Measurements from ENCODE around the gene CD8B. TPM values are rescaled to one million over a fixed set of nuclear protein-coding genes. Genes with fewer than 3 reads are reported as not detected.

The CD8B gene
- total RNA-seq, 1 experiment from 2014 or later: not detected

- no peak for DNase-seq (ENCODE audit: low read depth)
Observed at GRCh38 chr2:86774862-86775261, 86.8 kb downstream of the CD8B start.

DNA sequence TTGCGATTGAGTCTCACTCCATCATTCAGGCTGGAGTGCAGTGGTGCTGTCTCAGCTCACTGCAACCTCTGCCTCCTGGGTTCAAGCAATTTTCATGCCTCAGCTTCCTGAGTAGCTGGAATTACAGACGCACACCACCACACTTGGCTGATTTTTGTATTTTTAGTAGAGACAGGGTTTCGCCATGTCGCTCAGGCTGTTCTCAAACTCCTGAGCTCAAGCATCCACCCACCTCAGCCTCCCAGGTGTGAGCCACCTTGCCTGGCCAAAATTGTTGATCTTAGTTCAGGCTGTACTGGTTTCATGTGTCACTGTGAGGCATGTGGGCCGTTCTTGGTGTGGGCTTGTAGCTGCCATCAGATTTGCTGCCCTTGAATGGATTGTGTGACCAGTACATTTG lies 89.1 kb downstream of the CD8B start:
- no peak for DNase-seq (ENCODE audit: low read depth)

DNA sequence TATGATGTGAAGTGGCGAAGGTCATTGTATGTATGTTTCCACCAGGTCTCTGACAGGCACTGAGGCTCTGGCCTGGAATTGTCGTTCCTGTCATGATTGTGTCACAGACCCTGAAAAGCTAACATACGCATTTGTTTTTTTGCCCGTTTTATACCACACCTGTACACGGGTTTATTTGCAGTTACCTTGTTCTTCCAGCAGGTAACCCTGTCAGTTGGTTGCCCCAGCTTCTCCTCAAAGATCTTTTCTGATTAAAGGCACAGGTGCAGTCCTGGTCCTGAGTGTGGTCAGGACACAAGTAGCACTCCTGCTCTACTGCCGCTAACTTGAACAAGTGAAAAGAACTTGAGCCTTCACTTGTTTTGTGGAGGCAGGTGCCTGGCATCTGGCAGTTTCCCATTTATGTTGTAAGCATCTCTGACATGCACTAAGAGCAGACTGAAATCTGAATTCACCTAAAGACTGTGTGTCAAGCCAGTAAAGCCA lies 90.8 kb downstream of the CD8B start:
- DNase-seq (ENCODE audit: low read depth): no peak

DNA sequence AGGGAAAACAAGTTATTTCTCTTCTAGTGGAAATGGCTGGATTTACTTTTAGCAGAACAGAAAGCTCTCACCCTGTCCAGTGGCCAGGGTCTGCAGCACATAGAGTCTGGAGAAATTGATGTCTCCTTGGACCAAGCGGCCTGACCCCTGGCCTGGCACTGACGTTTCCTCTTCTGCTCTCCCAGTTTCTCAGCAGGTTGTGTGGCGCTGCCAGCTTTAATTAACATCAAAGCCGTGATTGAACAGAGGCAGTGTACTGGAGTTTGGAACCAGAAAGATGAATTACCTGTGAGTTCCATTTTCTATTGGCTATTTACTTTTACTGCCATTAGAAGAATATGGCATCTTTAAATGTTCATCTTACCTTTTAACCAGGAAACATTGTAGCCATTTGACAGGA lies 91.8 kb downstream of the CD8B start:
- DNase-seq (ENCODE audit: low read depth): no peak

DNA sequence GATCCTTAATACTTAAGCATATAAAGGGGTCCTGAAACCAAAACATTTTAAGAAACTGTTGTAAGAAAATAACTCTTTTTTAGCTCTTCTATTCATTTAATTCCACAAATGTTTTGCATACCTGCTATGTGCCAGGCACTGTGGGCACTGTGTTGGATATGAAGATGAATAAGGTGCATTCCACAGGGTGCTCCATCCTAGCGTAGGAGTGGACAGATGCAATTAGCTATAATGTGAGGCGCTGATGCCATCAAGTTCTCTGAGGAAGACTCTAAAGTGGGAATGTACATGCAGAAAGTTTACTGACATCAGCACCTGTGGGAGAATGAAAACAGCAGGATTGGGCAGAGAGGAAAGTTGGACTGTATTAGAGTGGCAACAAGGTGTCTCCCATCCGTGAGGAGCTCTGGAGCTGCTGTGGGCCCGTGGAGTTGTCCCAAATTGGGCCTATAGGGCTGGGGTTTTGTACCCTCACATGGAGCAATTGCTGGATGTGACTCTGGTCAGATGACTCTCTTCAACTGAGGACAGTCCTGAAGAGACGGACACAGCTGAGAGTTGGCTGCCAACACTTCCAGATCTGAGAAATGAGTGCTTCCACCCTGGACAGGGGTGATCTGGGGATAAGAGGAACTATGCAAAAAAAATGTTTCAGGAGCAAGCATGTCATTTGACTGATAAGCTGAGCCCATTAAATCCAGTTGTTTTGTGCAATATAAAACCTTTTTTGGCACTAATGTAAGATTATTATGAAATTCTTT lies 93.3 kb downstream of the CD8B start:
- no peak for DNase-seq (ENCODE audit: low read depth)

Other genes starting within 250 kb of the CD8B start
- 5.8 and 7.0 TPM in 2 replicates for gene RNF103, start 238.0 kb downstream of the CD8B start, total RNA-seq (2014; rRNA removed; shearing (Covaris generic))
- gene RMND5A, start 141.6 kb downstream of the CD8B start, total RNA-seq (2014; rRNA removed; shearing (Covaris generic)): 33.5 and 33.9 TPM in 2 replicates
- gene CD8A, start 71.0 kb downstream of the CD8B start, total RNA-seq (2014; rRNA removed; shearing (Covaris generic)): not detected in 2 replicates
- 1.6 TPM in 1 of 2 replicates, not detected in the other for gene RGPD1, start 80.2 kb upstream of the CD8B start, total RNA-seq (2014; rRNA removed; shearing (Covaris generic))
- 0.29 and 1.3 TPM in 2 replicates for gene PLGLB1, start 160.0 kb upstream of the CD8B start, total RNA-seq (2014; rRNA removed; shearing (Covaris generic))

Data from Daoy (cell line).